Esophagus squamous epithelium (tissue), 5 donors: Measurements from ENCODE around the gene OR6F1. TPM values are rescaled to one million over a fixed set of nuclear protein-coding genes. Genes with fewer than 3 reads are reported as not detected.

Experiments used
- DNase-seq: peaks from one replicate; lab custom pipeline; 2025; lab: John Stamatoyannopoulos, UW
- H3K27ac ChIP-seq, 4 donors: fragments of 200-600 bp; sonication (generic); one replicate each; pipeline ENCODE4 v1.5.1; 2016 to 2019; ENCODE audit warnings: mild to moderate bottlenecking in 1 of 4
- H3K27me3 ChIP-seq, 4 donors: fragments of 200-600 bp; sonication (generic); 1 replicate in 3 of 4; 2 replicates in 1 of 4; pipeline versions ENCODE4 v1.5.1 to v1.6.0; 2017 to 2021; ENCODE audit warnings: antibody characterized with exemption in 1 of 4
- H3K36me3 ChIP-seq, 3 donors: fragments of 200-600 bp; sonication (generic); one replicate each; pipeline ENCODE4 v1.5.1; 2016 to 2019
- H3K4me1 ChIP-seq, 3 donors: fragments of 200-600 bp; sonication (generic); one replicate each; pipeline ENCODE4 v1.5.1; 2017 to 2019
- H3K4me3 ChIP-seq, 4 donors: fragments of 200-600 bp; sonication (generic); 1 replicate in 3 of 4; 2 replicates in 1 of 4; pipeline ENCODE4 v1.5.1; 2016 to 2019; ENCODE audit warnings: mild to moderate bottlenecking in 2 of 4, moderate library complexity in 1 of 4
- H3K9me3 ChIP-seq, 3 donors: fragments of 200-600 bp; sonication (generic); one replicate each; pipeline ENCODE4 v1.5.1; 2016 to 2019
- POLR2A ChIP-seq, 4 donors: fragments of 450-650 bp; IDR thresholded peaks; one replicate each; pipeline ENCODE4 v1.6.1; 2017; ENCODE audit warnings: antibody characterized with exemption in 4 of 4, mild to moderate bottlenecking in 4 of 4, moderate library complexity in 3 of 4
- WGBS, 2 donors: methylation state at CpG; one replicate each; pipeline ENCODE4 v1.1.5; 2018; 5-methylcytosine and 5-hydroxymethylcytosine counted together
- intact Hi-C: fragments of 100-400 bp; cut with DNase I; formaldehyde crosslinking; loops from one replicate; pipeline ENCODE4 v1.15.0; 2022
- total RNA-seq, 4 donors: library from RNA; depleted of rRNA; stranded (reverse); fragments of >200 nt; gene quantifications; one replicate each; pipeline ENCODE4 v1.1.0, GENCODE V29; 2016
- TF ChIP-seq, protein P1 (sequence below), 6 experiments: fragments of 450-650 bp in 4 of 6; fragments of 200-600 bp in 2 of 6; sonication (generic) in 2 of 6; IDR thresholded peaks; one replicate each; pipeline ENCODE4 v1.5.1; 2016 to 2019; ENCODE audit warnings: antibody characterized with exemption in 6 of 6, mild to moderate bottlenecking in 4 of 6, moderate library complexity in 4 of 6
- donor health status: DM: yes; HTN: yes; CAD: no.

The OR6F1 gene
- total RNA-seq, 4 donors from 2014 or later = not detected

DNA sequence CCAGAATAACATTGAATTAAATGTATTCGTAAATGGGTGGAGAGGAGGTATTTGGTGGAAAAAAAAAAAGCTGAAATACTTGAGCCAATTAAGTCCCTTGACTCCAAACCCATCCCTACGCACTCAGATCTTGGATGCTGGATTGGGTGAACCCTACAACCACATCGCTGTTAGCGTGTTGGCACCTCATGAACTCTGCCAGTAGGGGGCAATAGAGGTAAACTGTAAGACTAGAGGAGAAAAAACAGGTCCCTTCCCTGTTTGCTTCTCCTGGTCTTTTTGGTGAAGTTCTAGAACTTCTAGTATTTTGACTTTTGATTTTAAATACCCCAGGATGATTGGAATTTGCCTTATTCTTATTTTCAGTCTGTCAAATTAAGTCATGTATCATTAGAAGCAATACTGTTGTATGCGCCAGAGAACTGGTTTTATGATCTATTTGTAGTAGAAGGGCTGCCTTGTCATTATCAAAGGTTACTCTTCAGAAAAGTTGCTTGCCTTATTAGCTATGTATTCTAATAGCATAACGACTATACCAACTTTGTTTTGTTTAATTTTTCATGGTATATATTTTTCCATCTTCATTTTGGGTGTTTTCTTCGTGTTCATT, 35.1 kb downstream of the OR6F1 start:
- WGBS, 2 donors = 34 to 36% methylated on average over 7 of the region's 7 CpGs
- DNase-seq = no peak
- H3K27me3 ChIP-seq = no peaks in the 10 kb centered on the region
- no peaks in the 10 kb centered on the region for H3K36me3 ChIP-seq
- TF ChIP-seq, protein P1, sequence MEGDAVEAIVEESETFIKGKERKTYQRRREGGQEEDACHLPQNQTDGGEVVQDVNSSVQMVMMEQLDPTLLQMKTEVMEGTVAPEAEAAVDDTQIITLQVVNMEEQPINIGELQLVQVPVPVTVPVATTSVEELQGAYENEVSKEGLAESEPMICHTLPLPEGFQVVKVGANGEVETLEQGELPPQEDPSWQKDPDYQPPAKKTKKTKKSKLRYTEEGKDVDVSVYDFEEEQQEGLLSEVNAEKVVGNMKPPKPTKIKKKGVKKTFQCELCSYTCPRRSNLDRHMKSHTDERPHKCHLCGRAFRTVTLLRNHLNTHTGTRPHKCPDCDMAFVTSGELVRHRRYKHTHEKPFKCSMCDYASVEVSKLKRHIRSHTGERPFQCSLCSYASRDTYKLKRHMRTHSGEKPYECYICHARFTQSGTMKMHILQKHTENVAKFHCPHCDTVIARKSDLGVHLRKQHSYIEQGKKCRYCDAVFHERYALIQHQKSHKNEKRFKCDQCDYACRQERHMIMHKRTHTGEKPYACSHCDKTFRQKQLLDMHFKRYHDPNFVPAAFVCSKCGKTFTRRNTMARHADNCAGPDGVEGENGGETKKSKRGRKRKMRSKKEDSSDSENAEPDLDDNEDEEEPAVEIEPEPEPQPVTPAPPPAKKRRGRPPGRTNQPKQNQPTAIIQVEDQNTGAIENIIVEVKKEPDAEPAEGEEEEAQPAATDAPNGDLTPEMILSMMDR (IDR thresholded peaks at IDR 0.05) = peak in 5 of 6 experiments; percentile 7 to 62 (median 48)
- TF ChIP-seq POLR2A (IDR thresholded peaks at IDR 0.05) = no peak
- no peak overlapping the region for H3K4me3 ChIP-seq
- no peaks in the 10 kb centered on the region for H3K9me3 ChIP-seq
- intact Hi-C loops = no loop called here
- H3K4me1 ChIP-seq = no peaks in the 10 kb centered on the region
- no peak overlapping the region for H3K27ac ChIP-seq

GRCh38 chr1:247680171-247680570, 36.3 kb downstream of the OR6F1 start:
- H3K4me1 ChIP-seq = no peaks in the 10 kb centered on the region
- H3K27me3 ChIP-seq = no peaks in the 10 kb centered on the region
- no peak for TF ChIP-seq POLR2A (IDR thresholded peaks at IDR 0.05)
- TF ChIP-seq, protein P1 (IDR thresholded peaks at IDR 0.05) = no peak
- H3K27ac ChIP-seq = no peak overlapping the region
- no peaks in the 10 kb centered on the region for H3K36me3 ChIP-seq
- intact Hi-C loops = no loop called here
- no peaks in the 10 kb centered on the region for H3K9me3 ChIP-seq
- no peak overlapping the region for H3K4me3 ChIP-seq
- WGBS, 2 donors = 63 to 73% methylated on average over 4 of the region's 4 CpGs
- DNase-seq = no peak

DNA sequence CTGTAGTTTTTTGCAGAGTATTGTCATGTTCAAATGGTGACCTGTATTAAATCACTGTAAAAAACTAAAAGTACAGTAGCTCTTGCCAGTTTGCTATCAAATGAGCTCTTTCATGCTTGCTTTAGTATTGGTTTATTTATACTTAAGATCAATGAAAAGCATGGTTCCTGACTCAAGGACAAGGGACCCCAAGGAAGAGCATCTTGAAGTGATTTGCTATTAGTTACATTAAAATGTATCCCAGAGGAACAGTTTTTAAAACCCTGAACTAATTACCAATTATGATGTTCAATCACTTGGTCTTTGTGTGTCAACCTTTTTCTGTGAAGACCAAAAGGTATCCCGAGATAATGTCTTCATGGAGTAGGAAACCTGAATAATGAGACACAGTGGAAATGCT, 36.8 kb downstream of the OR6F1 start, which contains the start of gene OR13G1:
TSS of gene OR13G1 (minus strand) at position 101 of the 400 bp plus-strand sequence. CDS start 6,698 bp downstream, outside the sequence.
- intact Hi-C loops = no loop called here
- Histone ChIP-seq H3K4me3 (no peak within 1 kb of the TSS), H3K4me1 (no peaks in the 10 kb centered on the region), H3K27ac (no peak within 1 kb of the TSS), H3K36me3 (no peaks in the 10 kb centered on the region), H3K9me3 (no peaks in the 10 kb centered on the region), H3K27me3 (no peaks in the 10 kb centered on the region)
- DNase-seq = no peak
- 67 to 71% methylated on average over 1 of the region's 1 CpG for WGBS, 2 donors
- TF ChIP-seq, protein P1 (IDR thresholded peaks at IDR 0.05) = no peak
- TF ChIP-seq POLR2A (IDR thresholded peaks at IDR 0.05) = no peak

DNA sequence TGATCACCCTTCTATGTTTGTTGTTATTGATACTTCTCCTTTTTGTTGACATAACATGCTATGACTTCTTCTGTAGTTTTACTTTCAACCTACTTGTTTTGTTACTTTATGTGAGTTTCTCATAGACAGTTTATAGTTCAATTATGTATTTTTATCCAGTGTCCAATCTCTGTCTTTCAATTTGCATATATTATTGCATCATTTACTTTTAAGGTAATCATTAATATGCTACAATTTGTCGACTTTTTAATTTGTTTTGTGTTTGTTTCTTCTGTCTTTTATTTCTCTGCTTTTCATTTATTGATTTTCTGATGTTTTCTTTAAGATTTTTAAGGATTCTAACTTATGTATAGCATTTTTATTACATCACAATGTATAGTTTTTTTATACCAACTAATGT, 47.2 kb downstream of the OR6F1 start:
- H3K9me3 ChIP-seq = peaks cover 0 to 4% (median 0%) of the 10 kb centered on the region in 3 donors
- no peak overlapping the region for H3K4me3 ChIP-seq
- TF ChIP-seq POLR2A (IDR thresholded peaks at IDR 0.05) = no peak
- TF ChIP-seq, protein P1 (IDR thresholded peaks at IDR 0.05) = no peak
- H3K4me1 ChIP-seq = no peaks in the 10 kb centered on the region
- H3K36me3 ChIP-seq = no peaks in the 10 kb centered on the region
- intact Hi-C loops = no loop called here
- H3K27ac ChIP-seq = no peak overlapping the region
- 25 to 36% methylated on average over 1 of the region's 1 CpG for WGBS, 2 donors
- H3K27me3 ChIP-seq = no peaks in the 10 kb centered on the region
- DNase-seq = no peak

Other genes with a start within 250 kb of the OR6F1 start
- gene OR2C3, start 180.2 kb downstream of the OR6F1 start, total RNA-seq = not detected
- 1 to 10 TPM in 1 of 4 donors, under 1 TPM in 1, not detected in 2; 0.88 to 1.7 TPM for gene GCSAML, start 167.5 kb downstream of the OR6F1 start, total RNA-seq
- gene OR2G2, start 128.3 kb downstream of the OR6F1 start, total RNA-seq = not detected
- not detected for gene OR2G3, start 111.1 kb downstream of the OR6F1 start, total RNA-seq
- not detected for gene OR13G1, start 36.9 kb downstream of the OR6F1 start, total RNA-seq
- not detected for gene OR14K1, start 22.0 kb upstream of the OR6F1 start, total RNA-seq
- not detected for gene OR14A2, start 31.5 kb upstream of the OR6F1 start, total RNA-seq
- not detected for gene OR1C1, start 43.9 kb upstream of the OR6F1 start, total RNA-seq
- gene OR14A16, start 107.5 kb upstream of the OR6F1 start, total RNA-seq = not detected
- not detected for gene OR11L1, start 125.2 kb upstream of the OR6F1 start, total RNA-seq
- 1 to 10 TPM in 1 of 4 donors, under 1 TPM in 2, not detected in 1; 0.19 to 6.5 (median 0.26) TPM for gene TRIM58, start 140.5 kb upstream of the OR6F1 start, total RNA-seq
- gene OR2W3, start 178.9 kb upstream of the OR6F1 start, total RNA-seq = 1 to 10 TPM in 2 of 4 donors, not detected in 2; 1.5 to 1.8 TPM
- under 1 TPM in 1 of 4 donors, not detected in 3; 0.23 TPM for gene OR2T8, start 203.6 kb upstream of the OR6F1 start, total RNA-seq
- gene OR2AJ1, start 208.2 kb upstream of the OR6F1 start, total RNA-seq = not detected
- gene OR2L8, start 232.2 kb upstream of the OR6F1 start, total RNA-seq = not detected
- gene OR2AK2, start 248.6 kb upstream of the OR6F1 start, total RNA-seq = not detected